GM11168 (cell line): ENCODE results near the gene PDLIM7.
"Not testable (repeated sequence)": the region's sequence is repeated elsewhere in the genome, so short reads cannot be mapped to it uniquely, and the experiment has no call there.

Experiments
- in situ Hi-C: fragments of 300-500 bp; cut with MboI; formaldehyde crosslinking; loops from one replicate; pipeline ENCODE4 v1.12.0; 2022; ENCODE audit warnings: low sequenced_read_pairs; ENCODE audit not compliant: unreplicated experiment

Gene PDLIM7, protein sequence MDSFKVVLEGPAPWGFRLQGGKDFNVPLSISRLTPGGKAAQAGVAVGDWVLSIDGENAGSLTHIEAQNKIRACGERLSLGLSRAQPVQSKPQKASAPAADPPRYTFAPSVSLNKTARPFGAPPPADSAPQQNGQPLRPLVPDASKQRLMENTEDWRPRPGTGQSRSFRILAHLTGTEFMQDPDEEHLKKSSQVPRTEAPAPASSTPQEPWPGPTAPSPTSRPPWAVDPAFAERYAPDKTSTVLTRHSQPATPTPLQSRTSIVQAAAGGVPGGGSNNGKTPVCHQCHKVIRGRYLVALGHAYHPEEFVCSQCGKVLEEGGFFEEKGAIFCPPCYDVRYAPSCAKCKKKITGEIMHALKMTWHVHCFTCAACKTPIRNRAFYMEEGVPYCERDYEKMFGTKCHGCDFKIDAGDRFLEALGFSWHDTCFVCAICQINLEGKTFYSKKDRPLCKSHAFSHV

GRCh38 chr5:177497292-177498012 lies at the start of gene PDLIM7:
Gene PDLIM7, minus strand, starts transcription at chr5:177497604. Its CDS starts 1,092 bp downstream, at chr5:177496512.
- in situ Hi-C loops = no loop called here

DNA sequence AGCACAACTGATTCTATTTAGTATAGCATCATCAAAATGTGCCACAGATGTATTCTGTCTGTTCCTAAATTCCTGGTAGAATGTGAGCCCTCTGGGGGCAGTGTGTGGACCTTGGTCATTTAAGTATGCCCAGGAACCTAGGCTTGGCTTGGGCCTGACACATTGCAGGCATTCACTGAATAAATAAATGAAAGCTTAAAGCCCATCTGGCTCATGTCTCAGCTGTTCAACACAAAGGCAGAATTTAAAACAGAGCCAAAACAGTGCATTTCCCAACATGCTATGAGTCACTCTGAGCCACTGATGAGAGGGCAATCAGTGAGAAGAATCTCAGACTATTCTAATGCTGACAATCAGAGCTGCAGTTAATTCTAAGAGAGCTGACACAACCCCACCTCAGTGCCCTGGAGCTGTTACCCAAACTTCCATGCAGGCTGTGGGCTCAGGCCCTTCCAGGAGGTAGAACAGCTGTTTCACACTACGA lies 48.9 kb upstream of the PDLIM7 start:
- in situ Hi-C loops = no loop called here

DNA sequence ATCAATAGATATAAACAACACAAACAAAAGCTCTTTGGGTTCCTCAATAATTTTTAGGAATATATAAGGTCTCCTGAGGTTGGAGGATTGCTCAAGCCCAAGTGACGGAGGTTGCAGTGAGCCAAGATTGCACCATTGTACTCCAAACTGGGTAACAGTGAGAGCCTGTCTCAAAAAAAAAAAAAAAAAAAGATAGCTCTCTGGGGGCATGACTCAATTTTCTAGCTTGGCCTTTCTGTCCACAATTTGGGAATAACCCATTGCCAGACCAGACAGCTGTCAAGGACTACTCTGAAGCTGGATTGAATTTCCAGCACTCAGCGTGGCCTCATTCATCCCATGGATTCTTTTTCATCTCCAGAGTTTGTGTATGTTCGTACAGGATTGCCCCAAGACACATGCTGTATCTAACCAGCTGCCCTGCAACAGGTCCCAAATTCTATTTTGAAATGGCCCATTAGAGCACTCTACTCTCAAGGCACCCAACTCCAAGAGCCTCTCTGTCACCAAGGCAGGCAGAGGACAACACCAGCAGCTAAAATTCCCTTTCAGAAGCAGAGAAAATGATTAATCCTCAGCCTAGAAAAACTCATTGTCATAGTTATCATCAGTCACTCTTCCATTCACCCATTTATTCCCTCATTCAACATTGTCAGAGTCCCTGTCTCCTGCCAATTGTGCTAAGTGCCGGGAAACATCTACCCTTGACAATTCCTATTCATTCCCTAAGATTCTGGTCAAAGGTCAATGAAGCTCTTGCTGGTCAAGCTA lies 48.3 kb upstream of the PDLIM7 start:
- in situ Hi-C loops = no loop called here

- in situ Hi-C loops = no loop called here
Observed at GRCh38 chr5:177542816-177543465, 45.5 kb upstream of the PDLIM7 start.

GRCh38 chr5:177540438-177540837 lies 43.0 kb upstream of the PDLIM7 start:
- in situ Hi-C loops = no loop called here

- in situ Hi-C loops = no loop called here
Observed at GRCh38 chr5:177539411-177539810, 42.0 kb upstream of the PDLIM7 start.

GRCh38 chr5:177538876-177539275 lies 41.5 kb upstream of the PDLIM7 start:
- in situ Hi-C loops = no loop called here

DNA sequence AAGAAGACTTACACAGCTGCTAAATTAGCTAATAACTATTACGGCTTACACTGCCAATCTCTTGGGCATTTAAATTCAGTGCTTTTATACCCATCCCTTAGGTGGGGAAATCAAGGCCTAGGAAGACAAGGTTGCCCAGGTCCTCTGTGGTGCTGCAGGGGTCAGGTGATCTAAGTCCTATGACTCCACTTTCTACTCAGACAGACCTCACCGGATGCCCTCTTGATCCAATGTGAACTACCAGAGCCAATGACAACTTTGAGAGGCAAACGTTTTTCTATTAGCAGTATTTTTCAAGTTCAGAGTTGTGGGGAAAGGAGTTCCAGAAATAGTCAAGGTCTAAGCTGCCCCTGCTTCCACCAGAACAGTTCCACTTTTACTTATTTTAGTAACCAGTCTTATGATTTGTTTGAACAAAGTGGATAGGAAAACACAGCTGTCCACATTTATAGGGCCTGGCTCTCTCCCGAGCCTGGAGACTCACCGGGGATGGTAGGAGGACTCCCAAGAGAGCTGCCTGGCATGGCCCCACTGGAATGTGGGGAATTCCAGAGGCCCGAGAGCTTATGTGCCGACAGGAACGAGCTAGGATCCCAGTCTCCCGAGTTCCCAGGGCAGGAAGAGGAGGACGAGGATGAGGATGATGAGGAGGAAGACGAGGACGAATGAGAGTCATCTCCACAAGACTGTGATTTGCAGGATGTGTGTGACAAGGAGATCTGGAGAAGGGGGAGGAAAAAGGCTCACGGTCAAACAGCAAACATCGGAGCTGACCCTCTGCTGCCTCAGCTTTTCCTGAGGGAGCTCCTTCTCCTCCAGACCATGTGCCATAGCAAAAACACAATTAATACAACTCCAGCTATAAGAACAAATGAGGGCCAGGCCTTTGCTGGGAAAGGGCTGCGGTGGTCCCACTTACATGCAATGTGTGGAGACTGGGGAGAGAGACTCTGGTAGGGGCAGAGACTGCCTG lies 40.3 kb upstream of the PDLIM7 start:
- in situ Hi-C loops = no loop called here

DNA sequence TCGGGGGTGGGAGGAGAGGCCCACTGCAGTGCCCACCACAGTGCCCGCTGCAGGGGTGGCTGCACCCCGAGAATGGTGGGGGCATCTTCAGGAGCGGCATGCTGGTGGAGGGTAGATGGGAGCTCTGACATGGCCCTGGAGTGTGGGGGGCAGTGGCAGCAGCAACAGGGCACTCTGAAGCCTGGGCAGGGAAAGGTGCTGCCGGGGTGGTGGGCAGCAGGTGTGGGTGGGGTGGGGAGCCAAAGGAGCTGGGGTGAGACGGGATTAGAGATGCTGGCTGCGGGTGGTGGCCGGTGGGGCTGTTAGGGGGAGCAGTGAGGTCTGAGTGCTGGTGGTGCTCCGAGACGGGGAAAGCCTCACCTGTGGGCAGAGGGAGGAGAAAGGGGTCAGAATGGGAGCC lies 39.0 kb upstream of the PDLIM7 start:
- in situ Hi-C loops = no loop called here

- in situ Hi-C loops = no loop called here
Observed at GRCh38 chr5:177535125-177535524, 37.7 kb upstream of the PDLIM7 start.

DNA sequence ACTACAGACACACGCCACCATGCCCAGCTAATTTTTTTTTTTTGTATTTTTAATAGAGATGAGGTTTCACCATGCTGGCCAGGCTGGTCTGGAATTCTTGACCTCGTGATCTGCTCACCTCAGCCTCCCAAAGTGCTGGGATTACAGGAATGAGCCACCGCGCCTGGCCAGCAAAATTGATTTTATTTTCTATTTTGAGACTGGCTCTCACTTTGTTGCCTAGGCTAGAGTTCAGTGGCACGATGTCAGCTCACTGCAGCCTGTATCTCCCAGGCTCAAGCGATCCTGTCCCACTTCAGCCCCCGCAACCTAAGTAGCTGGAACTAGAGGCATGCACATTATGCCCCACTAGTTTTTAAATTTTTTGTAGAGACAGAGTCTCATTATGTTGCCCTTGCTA lies 37.0 kb upstream of the PDLIM7 start:
- in situ Hi-C loops = not testable (repeated sequence)

DNA sequence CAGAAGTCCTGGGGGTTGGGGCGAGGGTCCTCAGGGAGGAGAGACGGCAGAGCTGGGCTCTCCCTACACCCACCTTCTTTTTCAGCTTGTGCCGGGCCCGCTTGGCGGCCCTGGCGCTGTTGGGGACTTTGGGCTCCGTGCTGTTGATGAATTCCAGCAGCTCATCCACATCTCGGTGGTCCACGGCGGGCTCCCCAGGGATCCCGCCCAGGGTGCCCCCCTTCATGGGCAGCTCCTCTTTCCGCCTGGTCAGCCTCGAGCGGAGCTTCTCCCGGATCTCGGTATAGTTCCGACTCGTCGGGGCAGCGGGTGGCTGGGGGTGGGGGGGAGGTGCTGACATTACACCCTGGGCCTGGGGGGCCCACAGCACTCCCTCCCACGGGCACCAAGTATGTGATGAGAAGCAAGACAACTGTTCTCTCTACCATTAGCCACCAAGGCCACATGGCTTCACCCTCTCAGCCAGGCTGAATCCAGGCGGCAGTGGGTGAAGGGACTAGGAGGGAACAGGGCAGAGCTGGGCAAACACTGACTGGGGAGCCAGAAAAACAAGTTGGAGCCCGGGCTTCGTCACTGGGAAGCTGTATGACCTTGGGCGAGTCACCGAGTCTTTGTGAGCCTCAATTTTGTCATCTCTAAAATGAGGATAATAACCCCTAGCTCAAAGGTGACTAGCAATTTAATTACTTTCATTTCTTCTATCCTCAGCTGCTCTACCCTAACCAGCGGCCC lies 34.0 kb upstream of the PDLIM7 start:
- in situ Hi-C loops = no loop called here

- in situ Hi-C loops = no loop called here
Observed at GRCh38 chr5:177530638-177531037, 33.2 kb upstream of the PDLIM7 start.

DNA sequence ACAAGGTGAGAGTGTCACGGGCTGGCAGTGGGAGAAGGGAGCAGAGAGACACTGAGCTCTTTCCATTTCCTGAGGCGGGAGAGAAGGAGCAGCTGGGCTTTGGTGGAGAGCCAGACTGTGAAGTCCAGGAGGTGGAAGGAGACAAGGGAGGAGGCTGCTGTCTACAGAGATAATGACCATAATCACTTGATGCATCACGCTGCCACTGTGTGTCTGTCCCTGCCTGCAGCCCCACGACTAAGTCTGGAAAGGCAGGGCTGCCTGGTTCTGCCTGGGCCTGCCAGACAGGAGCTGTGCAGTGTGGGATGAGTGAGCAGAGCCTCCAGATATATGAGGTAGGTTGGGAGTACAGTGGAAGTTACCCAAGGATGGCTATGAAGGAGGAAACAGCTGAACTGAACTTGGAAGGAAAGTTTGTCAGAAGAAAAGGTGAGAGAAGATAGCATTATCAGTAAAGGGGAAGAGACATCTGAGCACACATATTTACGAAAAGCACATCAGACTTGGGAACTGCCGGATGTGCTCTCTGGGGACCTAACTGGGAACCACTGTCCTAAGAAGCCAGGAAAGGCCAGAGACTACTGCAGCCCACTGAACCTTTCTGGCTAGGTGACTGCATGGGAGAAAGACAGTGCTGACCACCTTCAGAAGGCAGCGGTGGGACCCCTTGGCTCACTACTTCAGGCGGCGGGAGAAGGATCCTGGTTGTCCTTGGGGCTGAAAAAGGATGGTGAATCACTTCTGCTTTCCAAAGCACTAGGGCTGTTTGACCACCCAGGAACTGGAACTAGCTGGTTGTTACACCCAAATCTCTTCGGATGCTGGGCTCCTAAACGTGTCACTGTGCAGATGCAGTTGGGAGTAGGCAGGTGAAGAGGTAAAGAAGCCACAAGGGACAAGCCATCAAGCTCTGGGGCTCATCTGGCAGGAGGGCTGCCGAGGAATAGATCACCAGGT lies 32.1 kb upstream of the PDLIM7 start:
- in situ Hi-C loops = no loop called here

- in situ Hi-C loops = no loop called here
Observed at GRCh38 chr5:177528631-177529030, 31.2 kb upstream of the PDLIM7 start.

GRCh38 chr5:177527595-177527994 lies 30.2 kb upstream of the PDLIM7 start:
- in situ Hi-C loops = no loop called here

DNA sequence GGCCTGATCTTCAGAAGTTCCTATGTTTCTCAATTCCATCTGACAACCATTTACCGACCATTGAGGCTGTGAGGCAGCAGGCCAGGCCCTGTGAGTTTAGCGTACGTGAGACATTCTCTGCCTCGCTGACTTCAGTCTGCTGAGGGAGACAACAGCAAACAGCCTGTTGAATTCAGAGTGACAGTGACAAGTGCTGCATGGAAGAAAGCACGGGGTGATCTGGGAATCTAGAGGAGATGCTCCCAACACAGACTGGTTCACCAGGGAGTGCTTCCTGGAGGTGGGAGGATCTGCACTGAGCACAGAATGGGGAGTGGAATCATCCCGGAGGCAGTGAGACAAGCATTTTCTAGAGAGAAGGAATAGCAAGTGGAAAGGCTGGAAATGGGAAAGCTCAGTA lies 29.4 kb upstream of the PDLIM7 start:
- in situ Hi-C loops = no loop called here
